Measurements from ENCODE around the gene MKNK1.

DNA sequence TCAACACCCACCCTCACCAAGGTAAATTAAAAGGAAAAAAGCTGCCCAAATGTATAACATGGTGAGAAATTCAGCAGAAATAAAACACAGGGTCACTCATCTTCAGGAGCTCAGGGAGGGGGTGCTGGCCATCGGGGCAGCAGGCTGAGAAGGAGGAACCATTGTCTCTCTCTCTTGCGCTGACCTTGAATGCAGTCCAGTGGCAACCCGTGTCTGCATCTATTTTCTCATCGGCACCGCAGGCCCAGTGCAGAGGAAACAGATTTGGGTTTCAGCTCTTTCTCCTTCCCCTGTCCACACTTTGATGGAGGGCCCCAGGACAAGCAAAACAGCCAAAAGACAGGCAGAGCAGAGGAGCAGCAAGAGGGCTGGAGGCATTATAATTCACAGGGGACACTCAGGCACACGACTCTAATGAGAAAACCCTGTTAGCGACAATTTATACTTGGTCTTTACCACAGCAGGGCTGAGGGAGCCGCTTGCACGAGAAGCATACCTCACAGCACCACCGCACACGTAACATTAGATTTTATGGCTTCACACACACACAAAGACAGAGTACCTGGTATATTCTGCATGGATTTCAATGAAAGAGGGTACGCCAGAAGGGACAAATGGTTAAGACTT, 18.6 kb downstream of the MKNK1 start:
- no peak for TF ChIP-seq CREM (CRISPR knock-in tag; IDR thresholded peaks at IDR 0.05)
- TF ChIP-seq, protein P1, sequence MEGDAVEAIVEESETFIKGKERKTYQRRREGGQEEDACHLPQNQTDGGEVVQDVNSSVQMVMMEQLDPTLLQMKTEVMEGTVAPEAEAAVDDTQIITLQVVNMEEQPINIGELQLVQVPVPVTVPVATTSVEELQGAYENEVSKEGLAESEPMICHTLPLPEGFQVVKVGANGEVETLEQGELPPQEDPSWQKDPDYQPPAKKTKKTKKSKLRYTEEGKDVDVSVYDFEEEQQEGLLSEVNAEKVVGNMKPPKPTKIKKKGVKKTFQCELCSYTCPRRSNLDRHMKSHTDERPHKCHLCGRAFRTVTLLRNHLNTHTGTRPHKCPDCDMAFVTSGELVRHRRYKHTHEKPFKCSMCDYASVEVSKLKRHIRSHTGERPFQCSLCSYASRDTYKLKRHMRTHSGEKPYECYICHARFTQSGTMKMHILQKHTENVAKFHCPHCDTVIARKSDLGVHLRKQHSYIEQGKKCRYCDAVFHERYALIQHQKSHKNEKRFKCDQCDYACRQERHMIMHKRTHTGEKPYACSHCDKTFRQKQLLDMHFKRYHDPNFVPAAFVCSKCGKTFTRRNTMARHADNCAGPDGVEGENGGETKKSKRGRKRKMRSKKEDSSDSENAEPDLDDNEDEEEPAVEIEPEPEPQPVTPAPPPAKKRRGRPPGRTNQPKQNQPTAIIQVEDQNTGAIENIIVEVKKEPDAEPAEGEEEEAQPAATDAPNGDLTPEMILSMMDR (IDR thresholded peaks at IDR 0.05) = no peak
- no peak for TF ChIP-seq NFYB (CRISPR knock-in tag; conservative IDR thresholded peaks at IDR 0.05; ENCODE audit: low read depth)
- no peak for TF ChIP-seq ZNF263 (CRISPR knock-in tag; IDR thresholded peaks at IDR 0.05; ENCODE audit: low read depth)
- TF ChIP-seq CREB1 (CRISPR knock-in tag; IDR thresholded peaks at IDR 0.05) = no peak
- no peak for TF ChIP-seq NR3C1 (CRISPR knock-in tag; conservative IDR thresholded peaks at IDR 0.05; ENCODE audit: low read depth)
- TF ChIP-seq ZNF121 (CRISPR knock-in tag; IDR thresholded peaks at IDR 0.05) = no peak
- no peak for TF ChIP-seq JUN (CRISPR knock-in tag; IDR thresholded peaks at IDR 0.05)
- no peak for TF ChIP-seq ESRRA (CRISPR knock-in tag; IDR thresholded peaks at IDR 0.05; ENCODE audit: borderline replicate concordance)
- TF ChIP-seq PRRX2 (CRISPR knock-in tag; IDR thresholded peaks at IDR 0.05) = no peak
- TF ChIP-seq, protein P2, sequence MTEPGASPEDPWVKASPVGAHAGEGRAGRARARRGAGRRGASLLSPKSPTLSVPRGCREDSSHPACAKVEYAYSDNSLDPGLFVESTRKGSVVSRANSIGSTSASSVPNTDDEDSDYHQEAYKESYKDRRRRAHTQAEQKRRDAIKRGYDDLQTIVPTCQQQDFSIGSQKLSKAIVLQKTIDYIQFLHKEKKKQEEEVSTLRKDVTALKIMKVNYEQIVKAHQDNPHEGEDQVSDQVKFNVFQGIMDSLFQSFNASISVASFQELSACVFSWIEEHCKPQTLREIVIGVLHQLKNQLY (CRISPR knock-in tag; IDR thresholded peaks at IDR 0.05) = no peak
